Measurements from ENCODE around the gene NDUFAF2.

NDUFAF2 gene

DNA sequence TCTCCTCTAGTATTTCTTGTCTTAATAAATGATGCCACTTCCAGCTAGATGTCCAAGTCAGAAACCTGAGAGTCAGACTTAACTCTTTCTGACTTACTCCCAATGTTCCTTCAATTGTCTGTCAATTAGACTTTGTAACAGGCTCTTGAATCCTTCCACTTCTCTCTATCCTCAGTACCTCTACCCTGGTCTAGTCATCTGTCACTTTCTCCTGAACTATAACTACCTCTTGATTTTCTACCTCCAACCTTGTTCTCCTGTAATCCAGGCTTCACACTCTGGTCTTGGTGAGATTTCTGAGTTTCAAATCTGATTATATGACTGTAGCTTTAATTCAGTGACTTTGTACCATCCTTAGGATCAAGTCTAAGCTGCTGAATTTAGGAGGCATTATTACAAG is 64.9 kb downstream of the NDUFAF2 start (continued):
- TF ChIP-seq ZNF701 (tag by site-specific recombination; IDR thresholded peaks at IDR 0.05): no peak
- TF ChIP-seq ZNF521 (tag by site-specific recombination; IDR thresholded peaks at IDR 0.05): no peak
- TF ChIP-seq ZNF223 (tag by site-specific recombination; IDR thresholded peaks at IDR 0.05): no peak
- TF ChIP-seq ZNF544 (tag by site-specific recombination; IDR thresholded peaks at IDR 0.05): no peak
- TF ChIP-seq, protein P1, sequence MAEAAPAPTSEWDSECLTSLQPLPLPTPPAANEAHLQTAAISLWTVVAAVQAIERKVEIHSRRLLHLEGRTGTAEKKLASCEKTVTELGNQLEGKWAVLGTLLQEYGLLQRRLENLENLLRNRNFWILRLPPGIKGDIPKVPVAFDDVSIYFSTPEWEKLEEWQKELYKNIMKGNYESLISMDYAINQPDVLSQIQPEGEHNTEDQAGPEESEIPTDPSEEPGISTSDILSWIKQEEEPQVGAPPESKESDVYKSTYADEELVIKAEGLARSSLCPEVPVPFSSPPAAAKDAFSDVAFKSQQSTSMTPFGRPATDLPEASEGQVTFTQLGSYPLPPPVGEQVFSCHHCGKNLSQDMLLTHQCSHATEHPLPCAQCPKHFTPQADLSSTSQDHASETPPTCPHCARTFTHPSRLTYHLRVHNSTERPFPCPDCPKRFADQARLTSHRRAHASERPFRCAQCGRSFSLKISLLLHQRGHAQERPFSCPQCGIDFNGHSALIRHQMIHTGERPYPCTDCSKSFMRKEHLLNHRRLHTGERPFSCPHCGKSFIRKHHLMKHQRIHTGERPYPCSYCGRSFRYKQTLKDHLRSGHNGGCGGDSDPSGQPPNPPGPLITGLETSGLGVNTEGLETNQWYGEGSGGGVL (tag by site-specific recombination; IDR thresholded peaks at IDR 0.05): no peak

DNA sequence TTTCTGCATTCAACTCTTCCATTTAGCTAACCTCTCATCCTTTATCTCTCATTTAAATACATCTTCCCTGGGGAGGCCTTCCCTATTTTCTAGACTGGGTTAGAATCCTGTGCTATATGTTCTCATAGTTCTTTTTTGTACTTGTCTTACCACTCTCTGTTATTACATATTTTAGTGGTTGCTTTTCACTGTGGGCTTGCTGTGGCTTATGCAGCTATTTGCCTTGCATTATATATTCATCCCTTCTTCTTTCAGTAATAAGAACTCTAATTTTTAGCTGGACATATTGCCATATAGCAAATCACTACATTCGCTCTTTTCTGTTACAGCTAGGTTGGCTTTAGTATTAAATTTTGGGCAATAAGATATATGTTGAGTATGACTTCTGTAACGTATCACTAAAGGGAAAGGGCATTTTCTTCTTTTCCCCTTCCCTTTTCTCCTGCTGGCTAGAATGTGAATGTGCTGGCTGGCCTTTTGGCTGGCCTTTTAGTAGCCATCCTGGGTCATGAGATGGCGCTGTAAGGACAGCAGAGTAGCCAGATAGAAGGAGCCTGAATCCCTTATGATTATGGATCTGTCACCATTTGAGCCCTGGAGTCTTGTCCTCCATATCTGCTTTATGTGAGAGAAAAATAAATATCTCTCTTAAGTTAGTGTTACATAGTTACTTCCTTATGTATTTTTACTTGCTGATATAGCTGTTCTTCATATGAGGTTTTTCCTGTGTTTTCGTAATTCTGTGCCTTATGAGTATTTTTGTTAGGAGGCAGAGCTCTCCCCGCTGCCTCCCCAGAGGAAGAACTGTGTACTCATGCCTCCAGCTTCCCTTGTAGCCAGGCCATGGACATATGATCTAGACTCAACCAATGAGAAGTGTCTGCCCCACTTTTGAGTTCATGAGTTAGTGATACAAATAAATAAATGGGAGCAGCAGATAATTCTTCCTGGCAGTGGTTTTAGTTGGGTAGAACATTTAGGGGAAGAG is 65.8 kb downstream of the NDUFAF2 start:
- ChIA-PET CTCF (interaction anchor here (0.6 to 1.2 kb wide), 6 partner anchors 10 to 922 kb away, joined by 3 to 6 read pairs (median 3); no protein-coding TSS in a partner anchor), POLR2A (no interaction called here)
- Histone ChIP-seq H3K27ac (ENCODE audit: extremely low read depth, low read depth, low read length) (no peak overlapping the region), H3K4me3 (ENCODE audit: low read depth, low read length) (no peak overlapping the region), H3K36me3 (ENCODE audit: control insufficient read depth in 2 of 2, insufficient read depth in 1 of 2, low read length in 2 of 2) (no peaks in the 10 kb centered on the region), H3K9me3 (ENCODE audit: control insufficient read depth, insufficient read depth, low read depth, low read length) (no peaks in the 10 kb centered on the region), H3K4me1 (ENCODE audit: control insufficient read depth, insufficient read depth, low read length) (no peaks in the 10 kb centered on the region)
- TF ChIP-seq, protein P2, sequence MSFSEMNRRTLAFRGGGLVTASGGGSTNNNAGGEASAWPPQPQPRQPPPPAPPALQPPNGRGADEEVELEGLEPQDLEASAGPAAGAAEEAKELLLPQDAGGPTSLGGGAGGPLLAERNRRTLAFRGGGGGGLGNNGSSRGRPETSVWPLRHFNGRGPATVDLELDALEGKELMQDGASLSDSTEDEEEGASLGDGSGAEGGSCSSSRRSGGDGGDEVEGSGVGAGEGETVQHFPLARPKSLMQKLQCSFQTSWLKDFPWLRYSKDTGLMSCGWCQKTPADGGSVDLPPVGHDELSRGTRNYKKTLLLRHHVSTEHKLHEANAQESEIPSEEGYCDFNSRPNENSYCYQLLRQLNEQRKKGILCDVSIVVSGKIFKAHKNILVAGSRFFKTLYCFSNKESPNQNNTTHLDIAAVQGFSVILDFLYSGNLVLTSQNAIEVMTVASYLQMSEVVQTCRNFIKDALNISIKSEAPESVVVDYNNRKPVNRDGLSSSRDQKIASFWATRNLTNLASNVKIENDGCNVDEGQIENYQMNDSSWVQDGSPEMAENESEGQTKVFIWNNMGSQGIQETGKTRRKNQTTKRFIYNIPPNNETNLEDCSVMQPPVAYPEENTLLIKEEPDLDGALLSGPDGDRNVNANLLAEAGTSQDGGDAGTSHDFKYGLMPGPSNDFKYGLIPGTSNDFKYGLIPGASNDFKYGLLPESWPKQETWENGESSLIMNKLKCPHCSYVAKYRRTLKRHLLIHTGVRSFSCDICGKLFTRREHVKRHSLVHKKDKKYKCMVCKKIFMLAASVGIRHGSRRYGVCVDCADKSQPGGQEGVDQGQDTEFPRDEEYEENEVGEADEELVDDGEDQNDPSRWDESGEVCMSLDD (tag by site-specific recombination; IDR thresholded peaks at IDR 0.05): no peak
- TF ChIP-seq ZNF654 (tag by site-specific recombination; IDR thresholded peaks at IDR 0.05; ENCODE audit: low read depth): 0 out of 2 replicates have a peak, but pooled peaks have one; percentile 8

DNA sequence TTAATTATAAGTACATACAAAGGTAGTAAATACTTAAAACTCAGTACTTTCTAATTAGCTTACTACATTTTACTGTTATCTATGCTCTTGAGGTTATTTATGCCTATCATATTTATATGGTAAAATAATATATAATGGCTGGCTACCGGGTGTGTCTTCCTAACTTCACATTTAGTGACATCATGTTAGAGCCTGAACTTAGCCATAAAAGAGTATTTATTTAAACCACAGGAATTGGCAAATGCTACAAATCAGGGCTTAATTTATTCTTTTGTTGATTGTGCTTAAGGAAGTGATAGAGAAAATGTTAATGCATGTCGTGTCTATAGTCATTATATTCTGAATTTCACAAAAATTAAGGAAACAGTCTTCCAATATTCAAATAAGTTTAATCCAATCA is 73.1 kb downstream of the NDUFAF2 start:
- Histone ChIP-seq H3K9me3 (ENCODE audit: control insufficient read depth, insufficient read depth, low read depth, low read length) (no peaks in the 10 kb centered on the region), H3K36me3 (ENCODE audit: control insufficient read depth in 2 of 2, insufficient read depth in 1 of 2, low read length in 2 of 2) (no peaks in the 10 kb centered on the region), H3K4me3 (ENCODE audit: low read depth, low read length) (no peak overlapping the region), H3K27ac (ENCODE audit: extremely low read depth, low read depth, low read length) (no peak overlapping the region), H3K4me1 (ENCODE audit: control insufficient read depth, insufficient read depth, low read length) (no peaks in the 10 kb centered on the region)
- TF ChIP-seq, protein P3, sequence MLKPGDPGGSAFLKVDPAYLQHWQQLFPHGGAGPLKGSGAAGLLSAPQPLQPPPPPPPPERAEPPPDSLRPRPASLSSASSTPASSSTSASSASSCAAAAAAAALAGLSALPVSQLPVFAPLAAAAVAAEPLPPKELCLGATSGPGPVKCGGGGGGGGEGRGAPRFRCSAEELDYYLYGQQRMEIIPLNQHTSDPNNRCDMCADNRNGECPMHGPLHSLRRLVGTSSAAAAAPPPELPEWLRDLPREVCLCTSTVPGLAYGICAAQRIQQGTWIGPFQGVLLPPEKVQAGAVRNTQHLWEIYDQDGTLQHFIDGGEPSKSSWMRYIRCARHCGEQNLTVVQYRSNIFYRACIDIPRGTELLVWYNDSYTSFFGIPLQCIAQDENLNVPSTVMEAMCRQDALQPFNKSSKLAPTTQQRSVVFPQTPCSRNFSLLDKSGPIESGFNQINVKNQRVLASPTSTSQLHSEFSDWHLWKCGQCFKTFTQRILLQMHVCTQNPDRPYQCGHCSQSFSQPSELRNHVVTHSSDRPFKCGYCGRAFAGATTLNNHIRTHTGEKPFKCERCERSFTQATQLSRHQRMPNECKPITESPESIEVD (tag by site-specific recombination; IDR thresholded peaks at IDR 0.05): peak; percentile 28; the same call in 1 of the 2 replicates
- no peak for TF ChIP-seq ZNF121 (tag by site-specific recombination; IDR thresholded peaks at IDR 0.05)
- POLR2A ChIA-PET: no interaction called here
- CTCF ChIA-PET: no interaction called here

DNA sequence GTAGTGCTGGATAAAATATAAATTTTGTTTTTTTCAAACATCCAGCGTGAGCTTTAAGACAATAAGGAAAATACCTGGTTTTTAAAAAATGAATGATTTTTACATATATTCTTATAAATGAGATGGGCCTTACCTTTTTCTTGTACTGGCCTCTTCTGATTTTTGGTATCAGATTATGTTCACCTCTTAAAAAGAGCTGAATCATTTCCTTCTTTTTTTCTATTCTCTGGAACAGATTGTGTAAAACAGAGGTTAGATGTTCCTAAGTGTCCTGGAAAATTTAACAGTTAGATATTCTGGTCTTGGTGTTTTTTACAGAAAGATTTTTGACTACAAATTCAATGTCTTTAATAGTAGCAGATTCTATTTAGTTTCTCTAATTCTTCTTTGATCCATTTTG is 74.6 kb downstream of the NDUFAF2 start:
- ChIA-PET CTCF (interaction anchor here (0.6 to 0.7 kb wide), 4 partner anchors 115 to 1151 kb away, joined by 3 to 6 read pairs (median 4); no protein-coding TSS in a partner anchor), POLR2A (no interaction called here)
- H3K4me1 ChIP-seq (ENCODE audit: control insufficient read depth, insufficient read depth, low read length): no peaks in the 10 kb centered on the region
- no peak overlapping the region for H3K27ac ChIP-seq (ENCODE audit: extremely low read depth, low read depth, low read length)
- no peak overlapping the region for H3K4me3 ChIP-seq (ENCODE audit: low read depth, low read length)
- H3K36me3 ChIP-seq (ENCODE audit: control insufficient read depth in 2 of 2, insufficient read depth in 1 of 2, low read length in 2 of 2): no peaks in the 10 kb centered on the region
- H3K9me3 ChIP-seq (ENCODE audit: control insufficient read depth, insufficient read depth, low read depth, low read length): no peaks in the 10 kb centered on the region
- TF ChIP-seq ZBTB8A (tag by site-specific recombination; IDR thresholded peaks at IDR 0.05) (no peak), ZNF596 (tag by site-specific recombination; IDR thresholded peaks at IDR 0.05) (no peak), ZNF155 (tag by site-specific recombination; IDR thresholded peaks at IDR 0.05) (no peak), ZNF624 (tag by site-specific recombination; IDR thresholded peaks at IDR 0.05) (no peak), ZNF629 (tag by site-specific recombination; IDR thresholded peaks at IDR 0.05) (no peak), ZNF24 (tag by site-specific recombination; IDR thresholded peaks at IDR 0.05) (no peak), ZNF791 (tag by site-specific recombination; IDR thresholded peaks at IDR 0.05) (no peak), FEZF1 (tag by site-specific recombination; IDR thresholded peaks at IDR 0.05) (no peak), ZNF138 (tag by site-specific recombination; IDR thresholded peaks at IDR 0.05; ENCODE audit: borderline replicate concordance) (no peak)
- TF ChIP-seq, protein P4, sequence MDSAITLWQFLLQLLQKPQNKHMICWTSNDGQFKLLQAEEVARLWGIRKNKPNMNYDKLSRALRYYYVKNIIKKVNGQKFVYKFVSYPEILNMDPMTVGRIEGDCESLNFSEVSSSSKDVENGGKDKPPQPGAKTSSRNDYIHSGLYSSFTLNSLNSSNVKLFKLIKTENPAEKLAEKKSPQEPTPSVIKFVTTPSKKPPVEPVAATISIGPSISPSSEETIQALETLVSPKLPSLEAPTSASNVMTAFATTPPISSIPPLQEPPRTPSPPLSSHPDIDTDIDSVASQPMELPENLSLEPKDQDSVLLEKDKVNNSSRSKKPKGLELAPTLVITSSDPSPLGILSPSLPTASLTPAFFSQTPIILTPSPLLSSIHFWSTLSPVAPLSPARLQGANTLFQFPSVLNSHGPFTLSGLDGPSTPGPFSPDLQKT (IDR thresholded peaks at IDR 0.05; ENCODE audit: borderline replicate concordance, low read depth, low read length): no peak
- TF ChIP-seq, protein P5, sequence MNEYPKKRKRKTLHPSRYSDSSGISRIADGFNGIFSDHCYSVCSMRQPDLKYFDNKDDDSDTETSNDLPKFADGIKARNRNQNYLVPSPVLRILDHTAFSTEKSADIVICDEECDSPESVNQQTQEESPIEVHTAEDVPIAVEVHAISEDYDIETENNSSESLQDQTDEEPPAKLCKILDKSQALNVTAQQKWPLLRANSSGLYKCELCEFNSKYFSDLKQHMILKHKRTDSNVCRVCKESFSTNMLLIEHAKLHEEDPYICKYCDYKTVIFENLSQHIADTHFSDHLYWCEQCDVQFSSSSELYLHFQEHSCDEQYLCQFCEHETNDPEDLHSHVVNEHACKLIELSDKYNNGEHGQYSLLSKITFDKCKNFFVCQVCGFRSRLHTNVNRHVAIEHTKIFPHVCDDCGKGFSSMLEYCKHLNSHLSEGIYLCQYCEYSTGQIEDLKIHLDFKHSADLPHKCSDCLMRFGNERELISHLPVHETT (tag by site-specific recombination; IDR thresholded peaks at IDR 0.05): no peak

Data from HEK293 (cell line).